HCT116 (cell line): ENCODE measurements around the gene KRT13. TPM values are rescaled to one million over a fixed set of nuclear protein-coding genes. Genes with fewer than 3 reads are reported as not detected.

Source experiments
- ATAC-seq: fragments of 200-7000 bp; cut with Tn5 transposase; 2 replicates; pipeline ENCODE4 v1.9.1; 2020; ENCODE audit warnings: mild to moderate bottlenecking, moderate library complexity
- BruUV-seq: library from RNA; stranded (reverse); fragments of 400-500 nt; replicated peaks from 2 replicates; lab custom pipeline; 2021; lab: Mats Ljungman, UMichigan
- CTCF ChIA-PET: fragments of 300-600 bp; sonication (Branson Sonifier 250); formaldehyde crosslinking; loops from one replicate; lab custom pipeline; 2021; ENCODE audit warnings: antibody characterized with exemption; lab: Charles Lee
- POLR2A ChIA-PET: fragments of 300-600, 350-600 bp; sonication (Branson Sonifier 250); formaldehyde crosslinking; loops from one replicate; lab custom pipeline; 2021; ENCODE audit warnings: antibody characterized with exemption; lab: Charles Lee
- RAD21 ChIA-PET, 2 experiments: fragments of 300-600 bp; sonication (Branson Sonifier 250); formaldehyde crosslinking; loops; one replicate each; lab custom pipeline; 2023; ENCODE audit warnings: low total read pairs in 2 of 2; ENCODE audit not compliant: uncharacterized antibody in 2 of 2, unreplicated experiment in 2 of 2, low non-redundant PET in 1 of 2; lab: Charles Lee
- DNase-seq: peaks from one replicate; pipeline ENCODE4 v3.0.0-alpha.2; 2010; ENCODE audit warnings: low read depth, low spot score
- H2AFZ ChIP-seq: fragments of 200-600 bp; shearing (Covaris generic), sonication (generic); 2 replicates; pipeline ENCODE4 v1.6.1; 2017; ENCODE audit warnings: low read depth, mixed run types, mixed read lengths, antibody characterized with exemption, low read length; ENCODE audit not compliant: poor library complexity, severe bottlenecking
- H3K27ac ChIP-seq: 2 replicates; pipeline ENCODE4 v1.5.1; 2012; ENCODE audit warnings: low read depth, low read length
- H3K27me3 ChIP-seq: fragments of 200-600 bp; sonication (generic); 2 replicates; pipeline ENCODE4 v1.6.1; 2016; ENCODE audit warnings: mixed run types, low read length, mixed read lengths; ENCODE audit not compliant: insufficient read depth
- H3K36me3 ChIP-seq, 2 experiments: fragments of 200-500 bp in 1 of 2; fragments of 200-600 bp in 1 of 2; sonication (Bioruptor generic) in 1 of 2; sonication (generic) in 1 of 2; 2 replicates each; pipeline versions ENCODE4 v1.5.1 to v1.6.1; 2014 to 2016; ENCODE audit warnings: low read length in 2 of 2, inconsistent platforms in 1 of 2, mixed read lengths in 1 of 2, mixed run types in 1 of 2; ENCODE audit not compliant: insufficient read depth in 2 of 2, control insufficient read depth in 1 of 2
- H3K4me1 ChIP-seq, 2 experiments: fragments of 200-600 bp in 1 of 2; sonication (generic) in 1 of 2; 2 replicates each; pipeline versions ENCODE4 v1.5.1 to v1.6.1; 2012 to 2017; ENCODE audit warnings: low read length in 2 of 2, inconsistent platforms in 1 of 2, mild to moderate bottlenecking in 1 of 2, mixed read lengths in 1 of 2, mixed run types in 1 of 2, moderate library complexity in 1 of 2; ENCODE audit not compliant: insufficient read depth in 2 of 2, control insufficient read depth in 1 of 2
- H3K4me2 ChIP-seq: fragments of 200-600 bp; sonication (generic); 2 replicates; pipeline ENCODE4 v1.6.1; 2017; ENCODE audit warnings: mixed run types, low read length, mixed read lengths
- H3K4me3 ChIP-seq, 2 experiments: fragments of 200-600 bp in 1 of 2; sonication (generic) in 1 of 2; replicated peaks in 1 of 2; 2 replicates each; pipeline ENCODE4 v1.5.1; 2011 to 2016; ENCODE audit warnings: low read length in 2 of 2, control low read depth in 1 of 2, low read depth in 1 of 2, mild to moderate bottlenecking in 1 of 2, mixed read lengths in 1 of 2, mixed run types in 1 of 2
- H3K79me2 ChIP-seq: fragments of 200-600 bp; sonication (generic); 2 replicates; pipeline ENCODE4 v1.6.1; 2017; ENCODE audit warnings: mild to moderate bottlenecking, mixed run types, low read length, moderate library complexity, mixed read lengths; ENCODE audit not compliant: insufficient read depth
- H3K9ac ChIP-seq: fragments of 200-600 bp; sonication (generic); 2 replicates; pipeline ENCODE4 v1.6.1; 2016; ENCODE audit warnings: low read length, mixed read lengths
- H3K9me2 ChIP-seq: fragments of 200-600 bp; sonication (generic), shearing (Covaris generic); 2 replicates; pipeline ENCODE4 v1.6.1; 2017; ENCODE audit warnings: mixed run types, mild to moderate bottlenecking, moderate library complexity; ENCODE audit not compliant: insufficient read depth
- H3K9me3 ChIP-seq, 2 experiments: fragments of 200-500 bp in 1 of 2; fragments of 200-600 bp in 1 of 2; sonication (Bioruptor generic) in 1 of 2; sonication (generic) in 1 of 2; 2 replicates each; pipeline ENCODE4 v1.6.1; 2014 to 2017; ENCODE audit warnings: low read length in 2 of 2, mixed read lengths in 2 of 2, inconsistent platforms in 1 of 2, low read depth in 1 of 2, mild to moderate bottlenecking in 1 of 2, mixed run types in 1 of 2, moderate library complexity in 1 of 2; ENCODE audit not compliant: control insufficient read depth in 1 of 2, insufficient read depth in 1 of 2
- H4K20me1 ChIP-seq: fragments of 200-600 bp; sonication (generic), shearing (Covaris generic); 2 replicates; pipeline ENCODE4 v1.6.1; 2017; ENCODE audit warnings: mixed run types, mild to moderate bottlenecking, moderate library complexity; ENCODE audit not compliant: insufficient read depth
- CEBPB ChIP-seq: IDR thresholded peaks from 2 replicates; pipeline ENCODE4 v1.6.1; 2012; ENCODE audit warnings: low read depth
- EGR1 ChIP-seq: IDR thresholded peaks from 2 replicates; pipeline ENCODE4 v1.6.1; 2012; ENCODE audit warnings: low read depth
- EZH2phosphoT487 ChIP-seq: fragments of 200-600 bp; IDR thresholded peaks from 2 replicates; pipeline ENCODE4 v1.6.1; 2018; ENCODE audit warnings: antibody characterized with exemption, borderline replicate concordance
- FOSL1 ChIP-seq: IDR thresholded peaks from 2 replicates; pipeline ENCODE4 v1.6.1; 2012; ENCODE audit warnings: low read depth
- JUND ChIP-seq: IDR thresholded peaks from 2 replicates; pipeline ENCODE4 v1.6.1; 2012
- POLR2A ChIP-seq: IDR thresholded peaks from 2 replicates; pipeline ENCODE4 v1.7.0; 2011; ENCODE audit warnings: borderline replicate concordance; ENCODE audit not compliant: insufficient read depth, insufficient read length; ENCODE audit errors: extremely low read depth
- POLR2AphosphoS5 ChIP-seq: IDR thresholded peaks from 2 replicates; pipeline ENCODE4 v1.6.1; 2011; ENCODE audit warnings: mild to moderate bottlenecking, low read depth, low read length, moderate library complexity
- RAD21 ChIP-seq: IDR thresholded peaks from 2 replicates; pipeline ENCODE4 v1.6.1; 2012; ENCODE audit warnings: low read depth, mild to moderate bottlenecking
- SP1 ChIP-seq: IDR thresholded peaks from 2 replicates; pipeline ENCODE4 v1.6.1; 2012; ENCODE audit warnings: low read depth
- TCF7L2 ChIP-seq: IDR thresholded peaks from 2 replicates; pipeline ENCODE4 v1.7.0; 2011; ENCODE audit warnings: borderline replicate concordance, inconsistent platforms; ENCODE audit not compliant: insufficient read depth, insufficient read length; ENCODE audit errors: extremely low read depth
- YY1 ChIP-seq: IDR thresholded peaks from 2 replicates; pipeline ENCODE4 v1.6.1; 2011; ENCODE audit warnings: low read length, low read depth, moderate library complexity, mild to moderate bottlenecking; ENCODE audit not compliant: insufficient replicate concordance; ENCODE audit errors: extremely low read depth
- intact Hi-C: fragments of 100-400 bp; cut with micrococcal nuclease; formaldehyde crosslinking; loops from 2 replicates; pipeline ENCODE4 v1.10.0; 2022
- total RNA-seq: library from RNA; stranded (reverse); gene quantifications from one replicate; pipeline ENCODE4 v1.2.1, GENCODE V29; 2021; ENCODE audit not compliant: unreplicated experiment
- TF ChIP-seq, protein P1 (sequence below): IDR thresholded peaks from 2 replicates; pipeline ENCODE4 v1.6.1; 2012
- TF ChIP-seq, protein P2 (sequence below), 3 experiments: fragments of 200-600 bp in 1 of 3; sonication (generic) in 1 of 3; IDR thresholded peaks in 2 of 3; conservative IDR thresholded peaks in 1 of 3; 2 replicates each; pipeline ENCODE4 v1.5.1; 2012 to 2017; ENCODE audit warnings: low read depth in 2 of 3, low read length in 2 of 3, antibody characterized with exemption in 1 of 3, borderline replicate concordance in 1 of 3, control low read depth in 1 of 3, mild to moderate bottlenecking in 1 of 3, mixed read lengths in 1 of 3, mixed run types in 1 of 3, moderate library complexity in 1 of 3; ENCODE audit not compliant: insufficient read depth in 1 of 3
- TF ChIP-seq, protein P3 (sequence below): IDR thresholded peaks from 2 replicates; pipeline ENCODE4 v1.6.1; 2011; ENCODE audit warnings: mild to moderate bottlenecking, low read length, moderate library complexity; ENCODE audit not compliant: insufficient replicate concordance; ENCODE audit errors: extremely low read depth

The KRT13 gene
- total RNA-seq, 1 experiment from 2014 or later: 3.7 TPM

DNA sequence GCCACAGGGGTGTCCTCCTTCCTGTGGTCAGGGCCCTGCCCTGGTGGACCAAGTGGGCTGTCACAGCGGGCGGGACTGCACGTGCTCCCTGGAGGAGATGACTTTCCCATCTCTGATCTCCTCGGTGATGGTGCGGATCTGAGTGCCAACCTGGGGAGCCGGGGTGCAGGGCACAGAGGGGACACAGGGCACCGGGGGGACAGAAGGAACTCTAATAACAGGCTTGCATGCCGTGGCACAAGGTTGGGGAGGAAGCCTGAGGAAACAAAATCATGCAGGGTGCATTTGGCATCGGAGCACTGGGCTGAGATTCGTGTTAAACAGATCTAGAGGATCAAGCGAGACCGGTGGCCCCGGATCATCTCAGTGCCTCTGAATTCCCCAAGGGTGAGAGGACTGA is 19.1 kb downstream of the KRT13 start:
- no peaks in the 10 kb centered on the region for H4K20me1 ChIP-seq
- H3K36me3 ChIP-seq: no peaks in the 10 kb centered on the region
- ChIA-PET RAD21 (no interaction called here), CTCF (interaction anchor here (0.9 to 1.3 kb wide), 2 partner anchors 62 to 177 kb away, joined by 4 to 8 read pairs; no protein-coding TSS in a partner anchor), POLR2A (no interaction called here)
- DNase-seq: no peak
- H3K4me2 ChIP-seq: no peak overlapping the region
- no peaks in the 10 kb centered on the region for H3K27me3 ChIP-seq
- intact Hi-C loops: no loop called here
- no peaks in the 10 kb centered on the region for H3K9me3 ChIP-seq
- TF ChIP-seq FOSL1: no peak
- TF ChIP-seq, protein P1, sequence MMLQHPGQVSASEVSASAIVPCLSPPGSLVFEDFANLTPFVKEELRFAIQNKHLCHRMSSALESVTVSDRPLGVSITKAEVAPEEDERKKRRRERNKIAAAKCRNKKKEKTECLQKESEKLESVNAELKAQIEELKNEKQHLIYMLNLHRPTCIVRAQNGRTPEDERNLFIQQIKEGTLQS: no peak
- no peak for TF ChIP-seq JUND
- H3K79me2 ChIP-seq: no peaks in the 10 kb centered on the region
- BruUV-seq: no TSS peak
- no peak overlapping the region for H3K4me3 ChIP-seq
- H3K9me2 ChIP-seq: no peaks in the 10 kb centered on the region
- H3K9ac ChIP-seq: no peak overlapping the region
- ATAC-seq: no peak
- no peak overlapping the region for H2AFZ ChIP-seq
- H3K4me1 ChIP-seq: peaks cover 0 to 4% of the 10 kb centered on the region in 2 experiments; a peak in 2 of 4 replicates
- H3K27ac ChIP-seq: no peak overlapping the region

DNA sequence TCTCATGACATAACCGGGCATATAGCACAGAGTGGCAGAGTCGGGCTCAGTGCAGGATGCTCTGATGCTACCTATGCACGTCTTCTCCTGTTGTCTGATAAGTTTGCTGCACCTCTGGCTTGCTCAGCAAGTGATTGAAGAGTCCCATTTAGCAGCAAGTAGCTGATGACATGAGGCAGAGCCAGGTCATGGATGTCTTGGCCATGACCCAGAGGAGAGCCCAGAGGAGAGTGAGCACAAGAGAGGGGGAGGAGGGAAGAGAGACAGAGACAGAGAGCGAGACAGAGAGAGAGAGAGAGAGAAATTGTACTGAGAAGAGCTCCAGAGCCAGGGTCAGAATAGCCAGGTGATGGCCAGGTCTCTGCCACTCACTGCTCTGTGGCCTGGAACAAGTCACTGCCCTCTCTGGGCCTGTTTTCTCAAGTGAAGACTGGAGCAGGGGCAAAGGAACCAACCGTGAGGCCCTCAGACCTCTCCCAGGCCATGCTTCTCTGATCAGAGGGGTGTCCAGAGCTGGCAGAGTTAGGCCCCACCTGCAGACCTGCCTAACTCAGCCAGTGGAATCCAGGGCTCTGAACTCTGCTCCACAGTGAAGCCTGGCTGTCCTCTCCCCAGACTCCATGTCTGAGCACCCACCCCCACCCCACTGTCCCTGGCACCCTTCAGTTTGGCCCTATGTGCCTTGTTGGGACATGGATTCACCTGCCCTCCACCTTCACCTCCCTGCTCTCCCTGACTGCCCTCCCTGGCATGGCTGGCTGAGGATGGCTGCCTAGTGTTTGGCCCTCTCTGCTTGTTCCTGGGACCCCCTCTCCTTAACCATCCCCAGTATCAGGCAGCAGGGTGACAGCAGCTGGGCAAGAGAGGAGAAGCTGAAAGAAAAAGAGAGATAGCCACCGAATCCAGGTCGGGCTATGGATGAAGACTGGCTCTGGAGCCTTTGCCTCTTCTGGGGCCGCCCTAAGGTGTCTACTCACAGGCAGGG is 20.2 kb downstream of the KRT13 start:
- ATAC-seq (no peak), DNase-seq (no peak)
- Histone ChIP-seq H3K27me3 (no peaks in the 10 kb centered on the region), H3K4me2 (no peak overlapping the region), H3K4me3 (no peak overlapping the region), H4K20me1 (no peaks in the 10 kb centered on the region), H3K9me3 (no peaks in the 10 kb centered on the region), H3K36me3 (no peaks in the 10 kb centered on the region), H3K4me1 (peaks cover 0 to 3% of the 10 kb centered on the region in 2 experiments; a peak in 2 of 4 replicates), H3K27ac (no peak overlapping the region), H3K79me2 (no peaks in the 10 kb centered on the region), H2AFZ (no peak overlapping the region), H3K9me2 (no peaks in the 10 kb centered on the region), H3K9ac (no peak overlapping the region)
- BruUV-seq: no TSS peak
- ChIA-PET POLR2A (no interaction called here), RAD21 (no interaction called here), CTCF (no interaction called here)
- intact Hi-C loops: no loop called here
- no peak for TF ChIP-seq SP1
- TF ChIP-seq POLR2AphosphoS5: no peak
- TF ChIP-seq, protein P1: no peak
- TF ChIP-seq POLR2A: no peak
- no peak for TF ChIP-seq JUND
- TF ChIP-seq CEBPB: no peak
- TF ChIP-seq, protein P2, sequence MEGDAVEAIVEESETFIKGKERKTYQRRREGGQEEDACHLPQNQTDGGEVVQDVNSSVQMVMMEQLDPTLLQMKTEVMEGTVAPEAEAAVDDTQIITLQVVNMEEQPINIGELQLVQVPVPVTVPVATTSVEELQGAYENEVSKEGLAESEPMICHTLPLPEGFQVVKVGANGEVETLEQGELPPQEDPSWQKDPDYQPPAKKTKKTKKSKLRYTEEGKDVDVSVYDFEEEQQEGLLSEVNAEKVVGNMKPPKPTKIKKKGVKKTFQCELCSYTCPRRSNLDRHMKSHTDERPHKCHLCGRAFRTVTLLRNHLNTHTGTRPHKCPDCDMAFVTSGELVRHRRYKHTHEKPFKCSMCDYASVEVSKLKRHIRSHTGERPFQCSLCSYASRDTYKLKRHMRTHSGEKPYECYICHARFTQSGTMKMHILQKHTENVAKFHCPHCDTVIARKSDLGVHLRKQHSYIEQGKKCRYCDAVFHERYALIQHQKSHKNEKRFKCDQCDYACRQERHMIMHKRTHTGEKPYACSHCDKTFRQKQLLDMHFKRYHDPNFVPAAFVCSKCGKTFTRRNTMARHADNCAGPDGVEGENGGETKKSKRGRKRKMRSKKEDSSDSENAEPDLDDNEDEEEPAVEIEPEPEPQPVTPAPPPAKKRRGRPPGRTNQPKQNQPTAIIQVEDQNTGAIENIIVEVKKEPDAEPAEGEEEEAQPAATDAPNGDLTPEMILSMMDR (IDR thresholded peaks at IDR 0.05 in 2 of 3, conservative IDR thresholded peaks at IDR 0.05 in 1 of 3; ENCODE audit: borderline replicate concordance in 1 of 3, insufficient read depth in 1 of 3, low read depth in 2 of 3, low read length in 2 of 3): no peak
- TF ChIP-seq TCF7L2: no peak
- no peak for TF ChIP-seq EGR1
- TF ChIP-seq YY1: no peak
- TF ChIP-seq RAD21: no peak
- no peak for TF ChIP-seq EZH2phosphoT487
- TF ChIP-seq, protein P3, sequence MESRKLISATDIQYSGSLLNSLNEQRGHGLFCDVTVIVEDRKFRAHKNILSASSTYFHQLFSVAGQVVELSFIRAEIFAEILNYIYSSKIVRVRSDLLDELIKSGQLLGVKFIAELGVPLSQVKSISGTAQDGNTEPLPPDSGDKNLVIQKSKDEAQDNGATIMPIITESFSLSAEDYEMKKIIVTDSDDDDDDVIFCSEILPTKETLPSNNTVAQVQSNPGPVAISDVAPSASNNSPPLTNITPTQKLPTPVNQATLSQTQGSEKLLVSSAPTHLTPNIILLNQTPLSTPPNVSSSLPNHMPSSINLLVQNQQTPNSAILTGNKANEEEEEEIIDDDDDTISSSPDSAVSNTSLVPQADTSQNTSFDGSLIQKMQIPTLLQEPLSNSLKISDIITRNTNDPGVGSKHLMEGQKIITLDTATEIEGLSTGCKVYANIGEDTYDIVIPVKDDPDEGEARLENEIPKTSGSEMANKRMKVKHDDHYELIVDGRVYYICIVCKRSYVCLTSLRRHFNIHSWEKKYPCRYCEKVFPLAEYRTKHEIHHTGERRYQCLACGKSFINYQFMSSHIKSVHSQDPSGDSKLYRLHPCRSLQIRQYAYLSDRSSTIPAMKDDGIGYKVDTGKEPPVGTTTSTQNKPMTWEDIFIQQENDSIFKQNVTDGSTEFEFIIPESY: no peak
